Fibroblast of lung (primary cell): ENCODE data around the gene PHTF2. TPM values are rescaled to one million over a fixed set of nuclear protein-coding genes. Genes with fewer than 3 reads are reported as not detected.
"Not testable (repeated sequence)": the region's sequence is repeated elsewhere in the genome, so short reads cannot be mapped to it uniquely, and the experiment has no call there.

Experiments used
- DNase-seq, 2 donors: peaks; one replicate each; pipeline versions ENCODE4 v3.0.0 to v3.0.0-alpha.2; 2010; ENCODE audit warnings: low read depth in 2 of 2
- H2AFZ ChIP-seq: 2 replicates; pipeline ENCODE4 v1.5.1; 2012; ENCODE audit warnings: low read length, control low read depth, inconsistent platforms
- H3K27ac ChIP-seq: 2 replicates; pipeline ENCODE4 v1.5.1; 2011; ENCODE audit warnings: low read length, control low read depth; ENCODE audit not compliant: insufficient read depth
- H3K27me3 ChIP-seq: 2 replicates; pipeline ENCODE4 v1.5.1; 2011; ENCODE audit warnings: mild to moderate bottlenecking, low read length; ENCODE audit not compliant: control insufficient read depth, insufficient read depth
- H3K36me3 ChIP-seq: 2 replicates; pipeline ENCODE4 v1.5.1; 2011; ENCODE audit warnings: low read length; ENCODE audit not compliant: control insufficient read depth, insufficient read depth
- H3K4me1 ChIP-seq: 2 replicates; pipeline ENCODE4 v1.5.1; 2011; ENCODE audit warnings: low read length; ENCODE audit not compliant: control insufficient read depth, insufficient read depth; ENCODE audit errors: extremely low read depth
- H3K4me2 ChIP-seq: 2 replicates; pipeline ENCODE4 v1.5.1; 2011; ENCODE audit warnings: low read length, control low read depth; ENCODE audit not compliant: insufficient read depth; ENCODE audit errors: extremely low read depth
- H3K4me3 ChIP-seq, 4 experiments: fragments of 200-600 bp in 1 of 4; sonication (generic) in 1 of 4; replicated peaks in 1 of 4; 2 replicates each; pipeline ENCODE4 v1.5.1; 2011 to 2016; ENCODE audit warnings: low read length in 4 of 4, low read depth in 3 of 4, mild to moderate bottlenecking in 3 of 4, control low read depth in 2 of 4, inconsistent platforms in 1 of 4, mixed read lengths in 1 of 4; ENCODE audit not compliant: insufficient read depth in 1 of 4; ENCODE audit errors: control extremely low read depth in 1 of 4
- H3K79me2 ChIP-seq: 2 replicates; pipeline ENCODE4 v1.5.1; 2012; ENCODE audit warnings: mild to moderate bottlenecking, low read length, inconsistent platforms; ENCODE audit not compliant: control insufficient read depth, insufficient read depth
- H3K9ac ChIP-seq: 2 replicates; pipeline ENCODE4 v1.5.1; 2011; ENCODE audit warnings: mild to moderate bottlenecking, low read length, control low read depth; ENCODE audit not compliant: insufficient read depth
- H3K9me3 ChIP-seq: 2 replicates; pipeline ENCODE4 v1.5.1; 2012; ENCODE audit warnings: low read depth, low read length; ENCODE audit not compliant: control insufficient read depth, insufficient read depth
- H4K20me1 ChIP-seq: 2 replicates; pipeline ENCODE4 v1.5.1; 2011; ENCODE audit warnings: low read length; ENCODE audit not compliant: control insufficient read depth, insufficient read depth; ENCODE audit errors: extremely low read depth
- EZH2 ChIP-seq: IDR thresholded peaks from 2 replicates; pipeline ENCODE4 v1.5.1; 2012; ENCODE audit warnings: low read length, control low read depth, mild to moderate bottlenecking; ENCODE audit errors: missing control alignments
- polyA plus RNA-seq, 2 donors: library from polyadenylated mRNA; depleted of rRNA in 1 of 2; stranded (reverse) in 1 of 2; unstranded in 1 of 2; fragments of >200 nt; gene quantifications; 2 replicates each; pipeline ENCODE4 v1.2.1, GENCODE V29; 2011 to 2012; ENCODE audit warnings: missing spikeins in 1 of 2
- total RNA-seq: library from RNA; depleted of rRNA; stranded (reverse); fragments of >200 nt; gene quantifications from 2 replicates; pipeline ENCODE4 v1.2.1, GENCODE V29; 2014
- TF ChIP-seq, protein P1 (sequence below), 2 donors: IDR thresholded peaks in 1 of 2; conservative IDR thresholded peaks in 1 of 2; 1 replicate in 1 of 2; 2 replicates in 1 of 2; pipeline ENCODE4 v1.5.1; 2011 to 2012; ENCODE audit warnings: low read length in 2 of 2, control low read depth in 1 of 2, inconsistent platforms in 1 of 2, low read depth in 1 of 2, mild to moderate bottlenecking in 1 of 2

The PHTF2 gene
- total and polyA plus RNA-seq, 2 donors (not counting 1 experiment from before 2014, with no cell fraction given): 25.9 to 64.4 TPM

GRCh38 chr7:77783545-77783944, 15.0 kb upstream of the PHTF2 start:
- Histone ChIP-seq H3K27ac (no peak overlapping the region), H3K9ac (no peak overlapping the region), H3K79me2 (no peaks in the 10 kb centered on the region), H3K27me3 (no peaks in the 10 kb centered on the region), H2AFZ (no peak overlapping the region), H3K4me2 (no peak overlapping the region), H3K36me3 (no peaks in the 10 kb centered on the region), H4K20me1 (no peaks in the 10 kb centered on the region), H3K4me3 (no peak overlapping the region), H3K4me1 (no peaks in the 10 kb centered on the region), H3K9me3 (no peaks in the 10 kb centered on the region)
- DNase-seq: no peak
- TF ChIP-seq, protein P1, sequence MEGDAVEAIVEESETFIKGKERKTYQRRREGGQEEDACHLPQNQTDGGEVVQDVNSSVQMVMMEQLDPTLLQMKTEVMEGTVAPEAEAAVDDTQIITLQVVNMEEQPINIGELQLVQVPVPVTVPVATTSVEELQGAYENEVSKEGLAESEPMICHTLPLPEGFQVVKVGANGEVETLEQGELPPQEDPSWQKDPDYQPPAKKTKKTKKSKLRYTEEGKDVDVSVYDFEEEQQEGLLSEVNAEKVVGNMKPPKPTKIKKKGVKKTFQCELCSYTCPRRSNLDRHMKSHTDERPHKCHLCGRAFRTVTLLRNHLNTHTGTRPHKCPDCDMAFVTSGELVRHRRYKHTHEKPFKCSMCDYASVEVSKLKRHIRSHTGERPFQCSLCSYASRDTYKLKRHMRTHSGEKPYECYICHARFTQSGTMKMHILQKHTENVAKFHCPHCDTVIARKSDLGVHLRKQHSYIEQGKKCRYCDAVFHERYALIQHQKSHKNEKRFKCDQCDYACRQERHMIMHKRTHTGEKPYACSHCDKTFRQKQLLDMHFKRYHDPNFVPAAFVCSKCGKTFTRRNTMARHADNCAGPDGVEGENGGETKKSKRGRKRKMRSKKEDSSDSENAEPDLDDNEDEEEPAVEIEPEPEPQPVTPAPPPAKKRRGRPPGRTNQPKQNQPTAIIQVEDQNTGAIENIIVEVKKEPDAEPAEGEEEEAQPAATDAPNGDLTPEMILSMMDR (conservative IDR thresholded peaks at IDR 0.05 in 1 of 2, IDR thresholded peaks at IDR 0.05 in 1 of 2; ENCODE audit: low read depth in 1 of 2, low read length in 2 of 2): no peak
- no peak for TF ChIP-seq EZH2

DNA sequence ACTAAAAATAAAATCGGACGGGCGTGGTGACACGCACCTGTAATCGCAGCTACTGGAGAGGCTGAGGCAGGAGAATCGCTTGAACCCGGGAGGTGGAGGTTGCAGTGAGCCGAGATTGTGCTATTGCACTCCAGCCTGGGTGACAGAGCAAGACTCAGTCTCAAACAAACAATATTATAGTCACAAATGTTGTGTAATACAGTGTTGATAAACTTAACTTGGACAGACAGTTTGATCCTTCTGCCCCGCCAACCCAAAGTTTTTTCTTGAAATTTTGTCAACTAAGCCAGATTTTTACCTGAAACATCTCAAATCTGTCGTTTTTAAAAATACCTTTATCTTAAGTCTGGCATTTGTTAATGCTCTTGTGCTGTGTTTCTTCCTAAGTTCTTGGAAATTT, 14.1 kb upstream of the PHTF2 start:
- not testable (repeated sequence) for H3K9me3 ChIP-seq, H3K4me3 ChIP-seq, DNase-seq, H3K27ac ChIP-seq, H3K4me2 ChIP-seq, H3K4me1 ChIP-seq, H4K20me1 ChIP-seq, H3K9ac ChIP-seq, H3K36me3 ChIP-seq, H2AFZ ChIP-seq, H3K27me3 ChIP-seq, H3K79me2 ChIP-seq

DNA sequence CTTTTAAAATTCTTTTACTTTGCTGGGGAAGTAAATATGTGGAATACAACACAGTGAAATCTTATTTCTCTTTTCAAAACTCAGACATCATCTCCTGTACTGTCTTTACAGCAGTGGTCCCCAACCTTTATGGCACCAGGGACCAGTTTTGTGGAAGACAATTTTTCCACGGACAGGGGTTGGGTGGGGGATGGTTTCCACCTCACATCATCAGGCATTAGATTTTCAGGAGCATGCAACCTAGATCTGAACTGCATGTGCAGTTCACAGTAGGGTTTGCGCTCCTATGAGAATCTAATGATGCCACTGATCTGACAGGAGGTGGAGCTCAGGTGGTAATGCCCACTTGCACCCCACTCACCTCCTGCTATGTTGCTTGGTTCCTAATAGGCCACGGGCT, 12.6 kb upstream of the PHTF2 start:
- H4K20me1 ChIP-seq: no peaks in the 10 kb centered on the region
- no peaks in the 10 kb centered on the region for H3K9me3 ChIP-seq
- no peak overlapping the region for H2AFZ ChIP-seq

More for the DNA sequence above, 12.6 kb upstream of the PHTF2 start:
- no peak overlapping the region for H3K4me3 ChIP-seq
- H3K36me3 ChIP-seq: no peaks in the 10 kb centered on the region
- no peaks in the 10 kb centered on the region for H3K79me2 ChIP-seq
- TF ChIP-seq EZH2: no peak
- TF ChIP-seq, protein P1 (conservative IDR thresholded peaks at IDR 0.05 in 1 of 2, IDR thresholded peaks at IDR 0.05 in 1 of 2; ENCODE audit: low read depth in 1 of 2, low read length in 2 of 2): no peak
- H3K27me3 ChIP-seq: no peaks in the 10 kb centered on the region
- no peak overlapping the region for H3K9ac ChIP-seq
- H3K4me2 ChIP-seq: no peak overlapping the region
- no peak overlapping the region for H3K27ac ChIP-seq
- no peak for DNase-seq
- H3K4me1 ChIP-seq: no peaks in the 10 kb centered on the region
